Measurements from ENCODE around the gene SCML2. TPM values are rescaled to one million over a fixed set of nuclear protein-coding genes. Genes with fewer than 3 reads are reported as not detected.
A peak's percentile ranks its signal among the peaks of the same experiment; 100 is the strongest.

Gene SCML2
- 8.2 to 8.9 TPM (median 8.2 TPM) in 3 replicates for total RNA-seq

GRCh38 chrX:18354369-18355223 lies at the start of gene SCML2:
TSS of gene SCML2 (minus strand) at chrX:18354688. CDS start at chrX:18334071, 20,617 bp downstream.
- H3K27ac Mint-ChIP-seq, result peak within 1 kb of the TSS; percentile 86
- no peak for TF ChIP-seq CTCF (IDR thresholded peaks at IDR 0.05; ENCODE audit: unreplicated experiment)
- H3K4me1 Mint-ChIP-seq, result peaks cover 7% of the 10 kb centered on the region
- H3K4me3 Mint-ChIP-seq, result peak within 1 kb of the TSS; percentile 81
- H3K9me3 Mint-ChIP-seq, result peaks cover 16% of the 10 kb centered on the region
- no peaks in the 10 kb centered on the region for H3K36me3 Mint-ChIP-seq
- peak; percentile 27 to 58 for DNase-seq (ENCODE audit: low spot score in 2 of 2, unreplicated experiment in 2 of 2)
- peaks cover 19% of the 10 kb centered on the region for H3K27me3 Mint-ChIP-seq (ENCODE audit: low read depth)

GRCh38 chrX:18401848-18402213 lies 47.3 kb upstream of the SCML2 start:
- Mint-ChIP-seq H3K27me3 (ENCODE audit: low read depth) (no peaks in the 10 kb centered on the region), H3K36me3 (no peaks in the 10 kb centered on the region), H3K4me3 (no peak overlapping the region), H3K4me1 (no peaks in the 10 kb centered on the region), H3K27ac (no peak overlapping the region), H3K9me3 (peaks cover 20% of the 10 kb centered on the region)
- DNase-seq (ENCODE audit: low spot score in 2 of 2, unreplicated experiment in 2 of 2), result no peak
- TF ChIP-seq CTCF (IDR thresholded peaks at IDR 0.05; ENCODE audit: unreplicated experiment), result no peak

- no peak overlapping the region for H3K4me3 Mint-ChIP-seq
- TF ChIP-seq CTCF (IDR thresholded peaks at IDR 0.05; ENCODE audit: unreplicated experiment), result no peak
- no peaks in the 10 kb centered on the region for H3K4me1 Mint-ChIP-seq
- H3K27ac Mint-ChIP-seq, result no peak overlapping the region
- peaks cover 8% of the 10 kb centered on the region for H3K9me3 Mint-ChIP-seq
- H3K27me3 Mint-ChIP-seq (ENCODE audit: low read depth), result peaks cover 1% of the 10 kb centered on the region
- no peak for DNase-seq (ENCODE audit: low spot score in 2 of 2, unreplicated experiment in 2 of 2)
- H3K36me3 Mint-ChIP-seq, result no peaks in the 10 kb centered on the region
Observed at GRCh38 chrX:18394477-18394876, 40.0 kb upstream of the SCML2 start.

GRCh38 chrX:18390941-18391538 lies 36.6 kb upstream of the SCML2 start:
- H3K27ac Mint-ChIP-seq, result no peak overlapping the region
- DNase-seq (ENCODE audit: low spot score in 2 of 2, unreplicated experiment in 2 of 2), result peak; percentile 34 to 57
- TF ChIP-seq CTCF (IDR thresholded peaks at IDR 0.05; ENCODE audit: unreplicated experiment), result peak; percentile 85
- H3K4me3 Mint-ChIP-seq, result no peak overlapping the region
- H3K9me3 Mint-ChIP-seq, result no peaks in the 10 kb centered on the region
- H3K36me3 Mint-ChIP-seq, result no peaks in the 10 kb centered on the region
- peaks cover 1% of the 10 kb centered on the region for H3K27me3 Mint-ChIP-seq (ENCODE audit: low read depth)
- no peaks in the 10 kb centered on the region for H3K4me1 Mint-ChIP-seq

- TF ChIP-seq CTCF (IDR thresholded peaks at IDR 0.05; ENCODE audit: unreplicated experiment), result no peak
- Mint-ChIP-seq H3K36me3 (no peaks in the 10 kb centered on the region), H3K4me1 (no peaks in the 10 kb centered on the region), H3K27ac (no peak overlapping the region), H3K9me3 (no peaks in the 10 kb centered on the region), H3K27me3 (ENCODE audit: low read depth) (peaks cover 1% of the 10 kb centered on the region), H3K4me3 (no peak overlapping the region)
- no peak for DNase-seq (ENCODE audit: low spot score in 2 of 2, unreplicated experiment in 2 of 2)
Observed at GRCh38 chrX:18389966-18390365, 35.5 kb upstream of the SCML2 start.
